GM12878 (cell line): ENCODE data around the gene HSF5. TPM values are rescaled to one million over a fixed set of nuclear protein-coding genes. Genes with fewer than 3 reads are reported as not detected.
A peak's percentile ranks its signal among the peaks of the same experiment; 100 is the strongest.

ENCODE experiments used
- ATAC-seq: fragments of 200-7000 bp; cut with Tn5 transposase; 3 replicates; pipeline ENCODE4 v1.9.1; 2020; ENCODE audit warnings: mild to moderate bottlenecking, moderate library complexity
- BruUV-seq: library from RNA; stranded (reverse); fragments of 400-500 nt; replicated peaks from 2 replicates; lab custom pipeline; 2021; lab: Mats Ljungman, UMichigan
- CTCF ChIA-PET: fragments of 300-600 bp; sonication (Branson Sonifier 250); formaldehyde crosslinking; extraction: SDS; loops from one replicate; lab custom pipeline; 2021; ENCODE audit warnings: inconsistent platforms; lab: Yijun Ruan, JAX
- POLR2A ChIA-PET: fragments of 350-600 bp; formaldehyde crosslinking; extraction: SDS; loops from one replicate; lab custom pipeline; 2021; ENCODE audit warnings: inconsistent platforms; lab: Charles Lee
- RAD21 ChIA-PET: fragments of 300-600 bp; sonication (Branson Sonifier 250); formaldehyde crosslinking; loops from one replicate; lab custom pipeline; 2023; ENCODE audit warnings: antibody characterized with exemption; ENCODE audit not compliant: unreplicated experiment; lab: Charles Lee
- SMC1A ChIA-PET: fragments of 300-600 bp; sonication (Branson Sonifier 250); formaldehyde crosslinking; loops from one replicate; lab custom pipeline; 2023; ENCODE audit not compliant: unreplicated experiment, uncharacterized antibody; lab: Charles Lee
- DNase-seq: peaks from one replicate; pipeline ENCODE4 v3.0.0-alpha.2; 2011; ENCODE audit warnings: low read depth, low spot score
- FAIRE-seq: peaks from 3 replicates; lab custom pipeline; 2011; peaks lifted over from hg19 to GRCh38; lab: Jason Lieb, UNC
- H2AFZ ChIP-seq: 2 replicates; pipeline ENCODE4 v1.6.0; 2011; ENCODE audit warnings: low read depth, low read length, control low read depth; ENCODE audit not compliant: control insufficient read depth
- H3K27ac ChIP-seq: 2 replicates; pipeline ENCODE4 v1.5.1; 2011; ENCODE audit warnings: control low read depth; ENCODE audit not compliant: control insufficient read depth, insufficient read depth
- H3K27me3 ChIP-seq, 2 experiments: replicated peaks in 1 of 2; 2 replicates each; pipeline versions ENCODE4 v1.6.0 to v1.6.1; 2011; ENCODE audit warnings: low read length in 1 of 2; ENCODE audit not compliant: control insufficient read depth in 2 of 2, insufficient read depth in 2 of 2
- H3K36me3 ChIP-seq, 2 experiments: 2 replicates each; pipeline ENCODE4 v1.5.1; 2011; ENCODE audit warnings: low read length in 1 of 2; ENCODE audit not compliant: control insufficient read depth in 2 of 2, insufficient read depth in 2 of 2
- H3K4me1 ChIP-seq: 2 replicates; pipeline ENCODE4 v1.6.1; 2011; ENCODE audit warnings: mild to moderate bottlenecking, low read length, moderate library complexity, mixed read lengths; ENCODE audit not compliant: control insufficient read depth, insufficient read depth
- H3K4me2 ChIP-seq: 2 replicates; pipeline ENCODE4 v1.6.0; 2011; ENCODE audit warnings: control low read depth; ENCODE audit not compliant: control insufficient read depth, insufficient read depth
- H3K4me3 ChIP-seq: fragments of 200-600 bp; sonication (generic); 2 replicates; pipeline ENCODE4 v1.5.1; 2016
- H3K79me2 ChIP-seq: 2 replicates; pipeline ENCODE4 v1.6.0; 2011; ENCODE audit warnings: low read length; ENCODE audit not compliant: control insufficient read depth, insufficient read depth
- H3K9ac ChIP-seq: 2 replicates; pipeline ENCODE4 v1.8.0; 2011; ENCODE audit warnings: low read length, control low read depth, mixed read lengths; ENCODE audit not compliant: control insufficient read depth, insufficient read depth
- H3K9me3 ChIP-seq: replicated peaks from 3 replicates; pipeline ENCODE4 v1.5.1; 2011; ENCODE audit warnings: mild to moderate bottlenecking, low read length; ENCODE audit not compliant: control insufficient read depth, insufficient read depth
- H4K20me1 ChIP-seq: 2 replicates; pipeline ENCODE4 v1.6.0; 2011; ENCODE audit not compliant: control insufficient read depth, insufficient read depth
- FOXK2 ChIP-seq: fragments of 450-650 bp; IDR thresholded peaks from 2 replicates; pipeline ENCODE4 v1.6.1; 2017; ENCODE audit warnings: mild to moderate bottlenecking, moderate library complexity
- GABPA ChIP-seq: IDR thresholded peaks from 2 replicates; pipeline ENCODE4 v1.6.1; 2014; ENCODE audit warnings: antibody characterized with exemption, low read depth, mild to moderate bottlenecking, inconsistent platforms
- IKZF2 ChIP-seq, 2 experiments: fragments of 450-650 bp; IDR thresholded peaks; 2 replicates each; pipeline ENCODE4 v1.6.1; 2017; ENCODE audit warnings: mild to moderate bottlenecking in 2 of 2, moderate library complexity in 2 of 2
- IRF4 ChIP-seq: IDR thresholded peaks from 2 replicates; pipeline ENCODE4 v1.6.1; 2011; ENCODE audit warnings: low read depth, low read length
- JUND ChIP-seq: IDR thresholded peaks from 2 replicates; pipeline ENCODE4 v1.6.1; 2012; ENCODE audit warnings: low read depth, mild to moderate bottlenecking, low read length, improper control_type of control experiment, moderate library complexity
- NFYA ChIP-seq: IDR thresholded peaks from 2 replicates; pipeline ENCODE4 v1.6.1; 2011; ENCODE audit warnings: low read depth, mild to moderate bottlenecking, low read length, improper control_type of control experiment, borderline replicate concordance
- NR2C2 ChIP-seq: IDR thresholded peaks from 2 replicates; pipeline ENCODE4 v1.6.1; 2011; ENCODE audit warnings: borderline replicate concordance, low read depth; ENCODE audit not compliant: control insufficient read depth, insufficient read length
- ZNF622 ChIP-seq: fragments of 450-650 bp; IDR thresholded peaks from 2 replicates; pipeline ENCODE4 v1.6.1; 2017; ENCODE audit warnings: mild to moderate bottlenecking, inconsistent platforms
- WGBS: methylation state at CpG from one replicate; pipeline ENCODE4 v1.1.6; 2016; ENCODE audit warnings: low lambda C conversion rate; ENCODE audit not compliant: insufficient replicate concordance, insufficient coverage; ENCODE audit errors: missing lambda C conversion rate; 5-methylcytosine and 5-hydroxymethylcytosine counted together
- in situ Hi-C: fragments of 300-500 bp; cut with MboI; formaldehyde crosslinking; loops from 9 replicates; pipeline ENCODE4 v1.14.3; 2018; ENCODE audit warnings: mixed read lengths
- intact Hi-C: fragments of 100-400 bp; cut with micrococcal nuclease; formaldehyde crosslinking; loops from one replicate; pipeline ENCODE4 v1.14.2; 2022; ENCODE audit not compliant: unreplicated experiment
- polyA plus RNA-seq, 11 experiments: library from polyadenylated mRNA; depleted of rRNA in 4 of 11; unstranded in 6 of 11; stranded (reverse) in 5 of 11; fragments of >200 nt; fragmentation: Nextera tagmentation in 4 of 11; fragmentation: Illumina TruSeq in 1 of 11; extraction: Ambion mirVana in 4 of 11; extraction: Trizol in 1 of 11; gene quantifications; 1 replicate in 1 of 11; 2 replicates in 10 of 11; pipeline versions ENCODE4 v1.2.1 to v1.2.3, GENCODE V29; 2011 to 2016; ENCODE audit warnings: inconsistent platforms in 2 of 11, missing spikeins in 2 of 11, low read depth in 1 of 11
- total RNA-seq, 4 experiments: library from RNA; depleted of rRNA in 3 of 4; stranded (reverse); fragments of >200 nt in 3 of 4; fragmentation: Illumina TruSeq in 1 of 4; extraction: Trizol in 1 of 4; gene quantifications; 2 replicates each; pipeline versions ENCODE4 v1.2.1 to v1.2.3, GENCODE V29; 2013 to 2021

The HSF5 gene
- total and polyA plus RNA-seq, 10 of the 15 experiments (the other 5 are each of a cell fraction or from before 2014, with no cell fraction given): 0.02 to 0.18 (median 0.06) TPM; not detected in 4

- intact Hi-C loops (no loop called here), in situ Hi-C loops (no loop called here)
- ChIA-PET RAD21 (interaction anchor here (2.6 kb wide), 1 partner anchor 77 kb away, joined by 12 read pairs; no protein-coding TSS in a partner anchor), SMC1A (interaction anchor here (1.6 to 2.9 kb wide), 3 partner anchors 11 to 105 kb away, joined by 4 to 17 read pairs (median 12); no protein-coding TSS in a partner anchor), CTCF (interaction anchor here (1.5 to 3.5 kb wide), 3 partner anchors 27 to 104 kb away, joined by 3 to 32 read pairs (median 9); no protein-coding TSS in a partner anchor), POLR2A (no interaction called here)
- ATAC-seq (no peak), FAIRE-seq (no peak), DNase-seq (no peak)
- H3K9me3 ChIP-seq: no peaks in the 10 kb centered on the region
- H3K79me2 ChIP-seq: peaks cover 6% of the 10 kb centered on the region
- no peak overlapping the region for H3K9ac ChIP-seq
- no TSS peak for BruUV-seq
- no peak for TF ChIP-seq FOXK2
- no peak for TF ChIP-seq GABPA
- TF ChIP-seq IRF4: no peak
- no peak for TF ChIP-seq NR2C2
- TF ChIP-seq ZNF622: no peak
- no peak for TF ChIP-seq NFYA
- H3K27ac ChIP-seq: no peak overlapping the region
- no peak overlapping the region for H3K4me2 ChIP-seq
- H3K4me3 ChIP-seq: no peak overlapping the region
- H3K27me3 ChIP-seq: no peaks in the 10 kb centered on the region
- no peaks in the 10 kb centered on the region for H3K36me3 ChIP-seq
- WGBS: 92% methylated on average over 1 of the region's 1 CpG
- no peak overlapping the region for H2AFZ ChIP-seq
- H3K4me1 ChIP-seq: peaks cover 5% of the 10 kb centered on the region; the same call in 1 of the 2 replicates
- H4K20me1 ChIP-seq: no peaks in the 10 kb centered on the region
Observed at GRCh38 chr17:58421711-58422110, 66.5 kb downstream of the HSF5 start.

- H3K9me3 ChIP-seq: no peaks in the 10 kb centered on the region
- H3K9ac ChIP-seq: no peak overlapping the region
- no peak overlapping the region for H3K27ac ChIP-seq
- in situ Hi-C loops: no loop called here
- peak; percentile 52 to 56; a peak in 2 of 4 replicates for TF ChIP-seq IKZF2 (IDR thresholded peaks at IDR 0.05)
- TF ChIP-seq JUND: no peak
- no peaks in the 10 kb centered on the region for H3K27me3 ChIP-seq
- ChIA-PET CTCF (interaction anchor here (2.4 to 3.5 kb wide), 2 partner anchors 76 to 103 kb away, joined by 9 to 32 read pairs; no protein-coding TSS in a partner anchor), POLR2A (interaction anchor here (1.2 to 8.5 kb wide), 2 partner anchors 82 to 145 kb away, joined by 3 to 373 read pairs; no protein-coding TSS in a partner anchor), RAD21 (interaction anchor here (1.1 to 2.6 kb wide), 4 partner anchors 69 to 117 kb away, joined by 3 to 12 read pairs (median 8); partner anchors contain the start of gene SUPT4H1), SMC1A (interaction anchor here (1.6 to 2.9 kb wide), 5 partner anchors 10 to 104 kb away, joined by 4 to 17 read pairs (median 8); partner anchors contain the start of gene SUPT4H1)
- H3K36me3 ChIP-seq: no peaks in the 10 kb centered on the region
- intact Hi-C loops: no loop called here
- FAIRE-seq: no peak
- ATAC-seq: no peak
- 24% methylated on average over 2 of the region's 2 CpGs for WGBS
- no peaks in the 10 kb centered on the region for H4K20me1 ChIP-seq
- BruUV-seq: no TSS peak
- DNase-seq: no peak
- H3K4me1 ChIP-seq: peaks cover 5% of the 10 kb centered on the region; the same call in 1 of the 2 replicates
- H3K4me2 ChIP-seq: no peak overlapping the region
- H3K4me3 ChIP-seq: no peak overlapping the region
- no peak overlapping the region for H2AFZ ChIP-seq
- peaks cover 15% of the 10 kb centered on the region for H3K79me2 ChIP-seq
Observed at GRCh38 chr17:58420827-58421226, 67.4 kb downstream of the HSF5 start.
